K562 (cell line): Measurements from ENCODE around the gene MUC5AC. TPM values are rescaled to one million over a fixed set of nuclear protein-coding genes. Genes with fewer than 3 reads are reported as not detected.

Experiments
- ATAC-seq: fragments of 200-7000 bp; cut with Tn5 transposase; 3 replicates; pipeline ENCODE4 v1.9.1; 2020; ENCODE audit warnings: moderate library complexity
- BruUV-seq: library from RNA; stranded (reverse); fragments of 400-500 nt; replicated peaks from 2 replicates; lab custom pipeline; 2021; lab: Mats Ljungman, UMichigan
- CTCF ChIA-PET: fragments of 300-600 bp; formaldehyde crosslinking; extraction: SDS; loops from one replicate; lab custom pipeline; 2021; ENCODE audit warnings: low intra/inter-chr PET ratio; lab: Yijun Ruan, JAX
- POLR2A ChIA-PET: fragments of 300-600, 350-650 bp; sonication (Branson Sonifier 250); formaldehyde crosslinking; extraction: SDS; loops from one replicate; lab custom pipeline; 2021; ENCODE audit warnings: antibody characterized with exemption, inconsistent platforms; lab: Yijun Ruan, JAX
- DNase-seq, 4 experiments: peaks; one replicate each; pipeline versions ENCODE4 v3.0.0 to v3.0.0-alpha.2; 2011 to 2018; ENCODE audit warnings: low spot score in 3 of 4, mixed read lengths in 3 of 4; ENCODE audit errors: extremely low read depth in 1 of 4
- FAIRE-seq: peaks from 2 replicates; lab custom pipeline; 2011; peaks lifted over from hg19 to GRCh38; lab: Jason Lieb, UNC
- H2AFZ ChIP-seq: 2 replicates; pipeline ENCODE4 v1.6.0; 2011; ENCODE audit warnings: low read depth, low read length, control low read depth, inconsistent platforms
- H3K27ac ChIP-seq: fragments of 200-600 bp; 3 replicates; pipeline ENCODE4 v1.8.0; 2011; ENCODE audit warnings: low read depth, mild to moderate bottlenecking, control low read depth, inconsistent platforms, low read length, moderate library complexity, mixed read lengths; ENCODE audit errors: extremely low read depth
- H3K27me3 ChIP-seq, 2 experiments: fragments of 300-600 bp in 1 of 2; 2 replicates in 1 of 2; 3 replicates in 1 of 2; pipeline versions ENCODE4 v1.6.0 to v1.8.0; 2011; ENCODE audit warnings: inconsistent platforms in 2 of 2, low read length in 2 of 2, mild to moderate bottlenecking in 1 of 2, mixed read lengths in 1 of 2, moderate library complexity in 1 of 2; ENCODE audit not compliant: control insufficient read depth in 2 of 2, insufficient read depth in 2 of 2
- H3K36me3 ChIP-seq: fragments of 300-600 bp; 3 replicates; pipeline ENCODE4 v1.8.0; 2011; ENCODE audit warnings: mild to moderate bottlenecking, low read length, inconsistent platforms; ENCODE audit not compliant: control insufficient read depth, insufficient read depth
- H3K4me1 ChIP-seq, 2 experiments: fragments of 200-600 bp in 1 of 2; replicated peaks in 1 of 2; 2 replicates in 1 of 2; 3 replicates in 1 of 2; pipeline versions ENCODE4 v1.5.1 to v1.8.0; 2011; ENCODE audit warnings: inconsistent platforms in 2 of 2, low read length in 2 of 2, mild to moderate bottlenecking in 1 of 2, mixed read lengths in 1 of 2, moderate library complexity in 1 of 2; ENCODE audit not compliant: control insufficient read depth in 2 of 2, insufficient read depth in 2 of 2
- H3K4me2 ChIP-seq: 2 replicates; pipeline ENCODE4 v1.6.1; 2011; ENCODE audit warnings: low read length, control low read depth, inconsistent platforms, mixed read lengths; ENCODE audit not compliant: insufficient read depth
- H3K4me3 ChIP-seq: fragments of 200-600 bp; sonication (generic), shearing (Covaris generic); 2 replicates; pipeline ENCODE4 v1.5.1; 2016; ENCODE audit warnings: control low read depth, inconsistent platforms
- H3K79me2 ChIP-seq: fragments of 200-600 bp; 3 replicates; pipeline ENCODE4 v1.8.0; 2011; ENCODE audit warnings: low read length, inconsistent platforms; ENCODE audit not compliant: control insufficient read depth, insufficient read depth
- H3K9ac ChIP-seq, 2 experiments: 2 replicates each; pipeline versions ENCODE4 v1.6.0 to v1.6.1; 2011; ENCODE audit warnings: low read depth in 2 of 2, low read length in 2 of 2, control low read depth in 1 of 2, inconsistent platforms in 1 of 2, mild to moderate bottlenecking in 1 of 2, mixed read lengths in 1 of 2; ENCODE audit not compliant: insufficient read depth in 1 of 2
- H3K9me1 ChIP-seq: one replicate; pipeline ENCODE4 v1.6.0; 2011; ENCODE audit warnings: inconsistent platforms, mild to moderate bottlenecking, low read length, moderate library complexity; ENCODE audit not compliant: control insufficient read depth, insufficient read depth
- H3K9me3 ChIP-seq: replicated peaks from 2 replicates; pipeline ENCODE4 v1.5.1; 2011; ENCODE audit warnings: low read depth, low read length, inconsistent platforms; ENCODE audit not compliant: control insufficient read depth, insufficient read depth
- H4K20me1 ChIP-seq: replicated peaks from 2 replicates; pipeline ENCODE4 v1.6.1; 2011; ENCODE audit warnings: low read length, inconsistent platforms, mixed read lengths; ENCODE audit not compliant: control insufficient read depth, insufficient read depth
- BCOR ChIP-seq: fragments of 450-650 bp; IDR thresholded peaks from 2 replicates; pipeline ENCODE4 v1.6.1; 2016
- BHLHE40 ChIP-seq: IDR thresholded peaks from 2 replicates; pipeline ENCODE4 v1.6.1; 2011; ENCODE audit warnings: low read length, improper control_type of control experiment
- GATAD2B ChIP-seq: fragments of 450-650 bp; IDR thresholded peaks from 2 replicates; pipeline ENCODE4 v1.6.1; 2017; ENCODE audit warnings: mild to moderate bottlenecking, borderline replicate concordance
- HDAC8 ChIP-seq: fragments of 450-650 bp; IDR thresholded peaks from 2 replicates; pipeline ENCODE4 v1.6.1; 2016; ENCODE audit warnings: mild to moderate bottlenecking, missing genetic modification characterization, moderate library complexity, missing compliant biosample characterization
- MXI1 ChIP-seq: IDR thresholded peaks from 2 replicates; pipeline ENCODE4 v1.6.1; 2011; ENCODE audit warnings: low read depth, mild to moderate bottlenecking, improper control_type of control experiment, low read length
- NFE2L1 ChIP-seq: fragments of 450-650 bp; IDR thresholded peaks from 2 replicates; pipeline ENCODE4 v1.6.1; 2016; ENCODE audit warnings: missing genetic modification characterization, low read depth, mild to moderate bottlenecking, missing compliant biosample characterization, moderate library complexity, borderline replicate concordance
- PHF20 ChIP-seq: fragments of 450-650 bp; IDR thresholded peaks from 2 replicates; pipeline ENCODE4 v1.6.1; 2018; ENCODE audit not compliant: partially characterized antibody
- PPARD ChIP-seq: fragments of 250-450 bp; sonication (Bioruptor Pico); IDR thresholded peaks from 2 replicates; pipeline ENCODE4 v1.8.0; 2022; ENCODE audit warnings: inconsistent platforms, mild to moderate bottlenecking, moderate library complexity
- PTBP1 ChIP-seq: fragments of 200-400 bp; formaldehyde crosslinking; IDR thresholded peaks from 2 replicates; pipeline ENCODE4 v1.6.1; 2017; ENCODE audit warnings: low read depth, low read length
- SMAD3 ChIP-seq: fragments of 450-650 bp; formaldehyde crosslinking; conservative IDR thresholded peaks from 2 replicates; pipeline ENCODE4 v1.4.0; 2020; ENCODE audit warnings: mild to moderate bottlenecking
- ZBTB1 ChIP-seq: sonication (generic); formaldehyde crosslinking; IDR thresholded peaks from 2 replicates; pipeline ENCODE4 v1.8.1; 2023; ENCODE audit warnings: missing genetic modification reagents, low read depth, mild to moderate bottlenecking, borderline replicate concordance
- ZNF133 ChIP-seq: fragments of 250-450 bp; sonication (Bioruptor Pico); IDR thresholded peaks from 2 replicates; pipeline ENCODE4 v1.4.0; 2020; ENCODE audit warnings: mild to moderate bottlenecking
- ZNF224 ChIP-seq: sonication (generic); formaldehyde crosslinking; IDR thresholded peaks from 2 replicates; pipeline ENCODE4 v1.8.0; 2022; ENCODE audit warnings: mild to moderate bottlenecking, missing genetic modification reagents
- ZNF24 ChIP-seq: fragments of 450-650 bp; IDR thresholded peaks from 2 replicates; pipeline ENCODE4 v1.6.1; 2016
- WGBS: fragments of 100-300 bp; shearing (Covaris generic); methylation state at CpG from one replicate; pipeline ENCODE4 v1.1.6; 2016; ENCODE audit warnings: low coverage, mixed read lengths; ENCODE audit not compliant: insufficient coverage; ENCODE audit errors: missing lambda C conversion rate; 5-methylcytosine and 5-hydroxymethylcytosine counted together
- in situ Hi-C: fragments of 300-500 bp; cut with MboI; formaldehyde crosslinking; loops from 4 replicates; pipeline ENCODE4 v1.15.0; 2018; ENCODE audit warnings: inconsistent platforms, mixed read lengths
- intact Hi-C: fragments of 100-400 bp; cut with micrococcal nuclease; formaldehyde crosslinking; loops from 2 replicates; pipeline ENCODE4 v1.14.2; 2022
- polyA plus RNA-seq, 8 experiments: library from polyadenylated mRNA; depleted of rRNA in 4 of 8; stranded (reverse) in 5 of 8; unstranded in 3 of 8; fragments of >200 nt; fragmentation: Nextera tagmentation in 2 of 8; fragmentation: Illumina TruSeq in 1 of 8; extraction: Ambion mirVana in 2 of 8; extraction: Trizol in 1 of 8; gene quantifications; 2 replicates each; pipeline versions ENCODE4 v1.2.1 to v1.2.3, GENCODE V29; 2011 to 2014; ENCODE audit warnings: inconsistent platforms in 1 of 8, missing spikeins in 1 of 8
- total RNA-seq, 7 experiments: library from RNA; depleted of rRNA in 6 of 7; stranded (reverse); fragments of >200 nt in 6 of 7; fragmentation: Illumina TruSeq in 2 of 7; extraction: Trizol in 2 of 7; gene quantifications; 2 replicates each; pipeline versions ENCODE4 v1.2.1 to v1.2.3, GENCODE V29; 2011 to 2021; ENCODE audit warnings: low replicate concordance in 1 of 7
- TF ChIP-seq, protein P1 (sequence below): fragments of 200-800 bp; sonication (Bioruptor generic); IDR thresholded peaks from 2 replicates; pipeline ENCODE4 v1.6.1; 2017; ENCODE audit warnings: missing genetic modification characterization, missing compliant biosample characterization

MUC5AC gene
- total and polyA plus RNA-seq, 9 of the 15 experiments (the other 6 are each of a cell fraction or from before 2014, with no cell fraction given): not detected

DNA sequence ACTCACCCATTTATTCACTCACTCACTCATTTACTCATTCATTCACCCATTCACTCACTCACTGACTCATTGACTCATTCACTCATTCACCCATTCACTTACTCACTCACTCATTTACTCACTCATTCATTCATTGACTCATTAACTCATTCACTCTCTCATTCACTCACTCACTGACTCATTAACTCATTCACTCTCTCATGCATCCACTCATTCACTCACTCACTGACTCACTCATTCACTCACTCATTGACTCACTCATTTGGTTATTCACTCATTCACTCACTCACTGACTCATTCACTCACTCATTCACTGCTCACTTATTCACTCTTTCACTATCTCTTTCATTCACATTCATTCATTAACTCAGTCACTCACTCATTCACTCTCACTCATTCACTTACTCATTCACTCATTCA, 2.5 kb upstream of the MUC5AC start:
- in situ Hi-C loops (no loop called here), intact Hi-C loops (no loop called here)
- peaks cover 3% of the 10 kb centered on the region; the same call in 1 of the 2 replicates for H3K9me3 ChIP-seq
- no peak for ATAC-seq
- H3K27me3 ChIP-seq: peaks cover 0 to 29% of the 10 kb centered on the region in 2 experiments; a peak in 3 of 5 replicates
- H3K9me1 ChIP-seq: no peaks in the 10 kb centered on the region
- H3K79me2 ChIP-seq: no peaks in the 10 kb centered on the region
- H3K4me2 ChIP-seq: no peak overlapping the region
- H3K9ac ChIP-seq: no peak overlapping the region
- CTCF ChIA-PET: no interaction called here
- no peak overlapping the region for H3K4me3 ChIP-seq
- POLR2A ChIA-PET: no interaction called here
- H3K36me3 ChIP-seq: no peaks in the 10 kb centered on the region
- H3K27ac ChIP-seq: no peak overlapping the region
- no TSS peak for BruUV-seq
- no peak overlapping the region for H2AFZ ChIP-seq
- DNase-seq: no peak
- FAIRE-seq: no peak
- H4K20me1 ChIP-seq: 0 out of 2 replicates have a peak, but pooled peaks cover 5% of the 10 kb centered on the region
- H3K4me1 ChIP-seq: peaks cover 0 to 25% of the 10 kb centered on the region in 2 experiments; a peak in 2 of 5 replicates
- TF ChIP-seq BCOR (peak; percentile 62; the same call in 1 of the 2 replicates), PHF20 (peak; percentile 25), HDAC8 (no peak), ZNF24 (peak; percentile 93)

DNA sequence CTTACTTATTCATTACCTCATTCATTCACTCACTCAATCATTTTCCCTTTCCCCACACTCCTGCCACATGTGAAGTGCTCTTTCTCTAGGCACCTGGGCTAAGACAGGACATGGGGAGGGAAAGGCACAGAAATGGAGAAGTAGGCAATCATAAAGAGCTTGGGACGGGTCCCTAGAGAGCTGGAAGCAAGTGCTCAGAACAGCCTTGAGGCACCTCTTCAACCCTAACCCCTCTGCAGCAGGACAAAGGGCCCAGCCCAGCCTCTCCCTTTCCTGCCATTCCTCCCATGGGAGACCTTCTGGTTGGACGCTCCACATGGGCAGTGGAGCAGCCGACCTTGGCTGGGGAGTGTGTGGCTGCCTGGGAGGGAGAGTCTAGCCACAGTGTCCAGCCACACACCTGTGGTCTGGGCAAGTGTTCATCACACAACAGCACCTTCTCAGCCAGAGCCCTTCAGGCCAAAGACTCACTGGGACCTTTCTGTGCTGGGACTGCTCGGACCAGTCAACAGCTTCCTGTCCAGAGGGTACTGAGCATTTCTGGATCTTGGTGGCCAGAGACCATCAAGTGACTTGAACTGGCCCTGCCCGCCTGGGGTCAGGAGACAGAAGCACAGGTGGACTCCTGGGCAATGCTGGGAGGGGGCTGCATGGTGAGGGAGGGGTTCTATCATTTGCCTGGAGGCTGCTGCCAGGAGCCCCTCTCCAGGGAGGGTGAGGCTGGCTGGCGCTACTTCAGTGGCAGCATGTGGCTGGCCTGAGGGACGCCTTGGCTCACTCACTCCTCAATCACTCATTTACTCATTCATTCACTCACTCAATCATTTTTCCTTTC, 1.0 kb upstream of the MUC5AC start:
- Histone ChIP-seq H3K27ac (no peak overlapping the region), H3K9ac (no peak overlapping the region), H3K4me3 (no peak overlapping the region), H2AFZ (no peak overlapping the region), H3K9me1 (no peaks in the 10 kb centered on the region), H3K4me2 (no peak overlapping the region), H4K20me1 (no peaks in the 10 kb centered on the region), H3K4me1 (peaks cover 0 to 29% of the 10 kb centered on the region in 2 experiments; a peak in 2 of 5 replicates), H3K36me3 (no peaks in the 10 kb centered on the region), H3K79me2 (no peaks in the 10 kb centered on the region), H3K27me3 (peaks cover 4 to 34% of the 10 kb centered on the region in 2 experiments; a peak in 4 of 5 replicates)
- DNase-seq: no peak
- BruUV-seq: no TSS peak
- 14% methylated on average over 7 of the region's 7 CpGs for WGBS
- CTCF ChIA-PET: no interaction called here
- in situ Hi-C loops: no loop called here
- intact Hi-C loops: no loop called here
- TF ChIP-seq MXI1 (no peak), ZNF224 (CRISPR knock-in tag) (no peak), SMAD3 (CRISPR knock-in tag) (no peak), PPARD (CRISPR knock-in tag) (no peak), PTBP1 (no peak), ZNF133 (CRISPR knock-in tag) (no peak), NFE2L1 (tag) (no peak), GATAD2B (no peak), ZBTB1 (CRISPR knock-in tag) (no peak), BHLHE40 (no peak)
- TF ChIP-seq, protein P1, sequence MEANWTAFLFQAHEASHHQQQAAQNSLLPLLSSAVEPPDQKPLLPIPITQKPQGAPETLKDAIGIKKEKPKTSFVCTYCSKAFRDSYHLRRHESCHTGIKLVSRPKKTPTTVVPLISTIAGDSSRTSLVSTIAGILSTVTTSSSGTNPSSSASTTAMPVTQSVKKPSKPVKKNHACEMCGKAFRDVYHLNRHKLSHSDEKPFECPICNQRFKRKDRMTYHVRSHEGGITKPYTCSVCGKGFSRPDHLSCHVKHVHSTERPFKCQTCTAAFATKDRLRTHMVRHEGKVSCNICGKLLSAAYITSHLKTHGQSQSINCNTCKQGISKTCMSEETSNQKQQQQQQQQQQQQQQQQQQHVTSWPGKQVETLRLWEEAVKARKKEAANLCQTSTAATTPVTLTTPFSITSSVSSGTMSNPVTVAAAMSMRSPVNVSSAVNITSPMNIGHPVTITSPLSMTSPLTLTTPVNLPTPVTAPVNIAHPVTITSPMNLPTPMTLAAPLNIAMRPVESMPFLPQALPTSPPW (CRISPR knock-in tag): no peak
- TF ChIP-seq, all 486 proteins: peak for 0
- FAIRE-seq: no peak
- peaks cover 3% of the 10 kb centered on the region; the same call in 1 of the 2 replicates for H3K9me3 ChIP-seq
- ATAC-seq: no peak
- POLR2A ChIA-PET: no interaction called here
